ENCODE measurements around the gene FN1.

DNA sequence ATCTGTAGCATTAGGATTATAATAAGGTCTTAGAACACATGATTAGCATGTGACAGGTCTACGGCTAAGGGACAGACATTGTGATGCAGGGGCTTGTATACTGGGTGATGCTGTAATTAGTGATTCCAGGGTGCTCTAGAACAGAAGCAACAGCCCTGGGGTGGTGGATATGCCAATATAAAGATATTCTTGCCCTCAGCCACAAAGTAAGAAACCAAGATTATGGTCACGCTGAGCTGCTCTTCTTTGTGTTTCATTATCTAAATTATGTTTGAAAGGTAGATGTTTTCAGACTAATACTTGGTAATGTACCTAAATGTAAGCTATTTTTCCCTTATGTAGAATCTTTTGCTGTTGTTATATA lies 45.3 kb downstream of the FN1 start:
- TF ChIP-seq, protein P1, sequence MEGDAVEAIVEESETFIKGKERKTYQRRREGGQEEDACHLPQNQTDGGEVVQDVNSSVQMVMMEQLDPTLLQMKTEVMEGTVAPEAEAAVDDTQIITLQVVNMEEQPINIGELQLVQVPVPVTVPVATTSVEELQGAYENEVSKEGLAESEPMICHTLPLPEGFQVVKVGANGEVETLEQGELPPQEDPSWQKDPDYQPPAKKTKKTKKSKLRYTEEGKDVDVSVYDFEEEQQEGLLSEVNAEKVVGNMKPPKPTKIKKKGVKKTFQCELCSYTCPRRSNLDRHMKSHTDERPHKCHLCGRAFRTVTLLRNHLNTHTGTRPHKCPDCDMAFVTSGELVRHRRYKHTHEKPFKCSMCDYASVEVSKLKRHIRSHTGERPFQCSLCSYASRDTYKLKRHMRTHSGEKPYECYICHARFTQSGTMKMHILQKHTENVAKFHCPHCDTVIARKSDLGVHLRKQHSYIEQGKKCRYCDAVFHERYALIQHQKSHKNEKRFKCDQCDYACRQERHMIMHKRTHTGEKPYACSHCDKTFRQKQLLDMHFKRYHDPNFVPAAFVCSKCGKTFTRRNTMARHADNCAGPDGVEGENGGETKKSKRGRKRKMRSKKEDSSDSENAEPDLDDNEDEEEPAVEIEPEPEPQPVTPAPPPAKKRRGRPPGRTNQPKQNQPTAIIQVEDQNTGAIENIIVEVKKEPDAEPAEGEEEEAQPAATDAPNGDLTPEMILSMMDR (IDR thresholded peaks at IDR 0.05), result no peak
- TF ChIP-seq, protein P2, sequence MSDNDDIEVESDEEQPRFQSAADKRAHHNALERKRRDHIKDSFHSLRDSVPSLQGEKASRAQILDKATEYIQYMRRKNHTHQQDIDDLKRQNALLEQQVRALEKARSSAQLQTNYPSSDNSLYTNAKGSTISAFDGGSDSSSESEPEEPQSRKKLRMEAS (CRISPR knock-in tag; IDR thresholded peaks at IDR 0.05), result no peak
- no peak for TF ChIP-seq TP53 (CRISPR knock-in tag; IDR thresholded peaks at IDR 0.05)
- TF ChIP-seq, protein P3, sequence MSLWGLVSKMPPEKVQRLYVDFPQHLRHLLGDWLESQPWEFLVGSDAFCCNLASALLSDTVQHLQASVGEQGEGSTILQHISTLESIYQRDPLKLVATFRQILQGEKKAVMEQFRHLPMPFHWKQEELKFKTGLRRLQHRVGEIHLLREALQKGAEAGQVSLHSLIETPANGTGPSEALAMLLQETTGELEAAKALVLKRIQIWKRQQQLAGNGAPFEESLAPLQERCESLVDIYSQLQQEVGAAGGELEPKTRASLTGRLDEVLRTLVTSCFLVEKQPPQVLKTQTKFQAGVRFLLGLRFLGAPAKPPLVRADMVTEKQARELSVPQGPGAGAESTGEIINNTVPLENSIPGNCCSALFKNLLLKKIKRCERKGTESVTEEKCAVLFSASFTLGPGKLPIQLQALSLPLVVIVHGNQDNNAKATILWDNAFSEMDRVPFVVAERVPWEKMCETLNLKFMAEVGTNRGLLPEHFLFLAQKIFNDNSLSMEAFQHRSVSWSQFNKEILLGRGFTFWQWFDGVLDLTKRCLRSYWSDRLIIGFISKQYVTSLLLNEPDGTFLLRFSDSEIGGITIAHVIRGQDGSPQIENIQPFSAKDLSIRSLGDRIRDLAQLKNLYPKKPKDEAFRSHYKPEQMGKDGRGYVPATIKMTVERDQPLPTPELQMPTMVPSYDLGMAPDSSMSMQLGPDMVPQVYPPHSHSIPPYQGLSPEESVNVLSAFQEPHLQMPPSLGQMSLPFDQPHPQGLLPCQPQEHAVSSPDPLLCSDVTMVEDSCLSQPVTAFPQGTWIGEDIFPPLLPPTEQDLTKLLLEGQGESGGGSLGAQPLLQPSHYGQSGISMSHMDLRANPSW (CRISPR knock-in tag; conservative IDR thresholded peaks at IDR 0.05; ENCODE audit: low read depth), result no peak

All from WTC11 (cell line).